Activated CD4-positive, alpha-beta T cell treated with anti-CD3 and anti-CD28 coated beads, Interleukin-2, amount 10 ng/mL, durations not matched to agents 7 days and 5 days (primary cell): Measurements from ENCODE around the gene SKP1. TPM values are rescaled to one million over a fixed set of nuclear protein-coding genes. Genes with fewer than 3 reads are reported as not detected.

Experiments
- CTCF ChIA-PET: fragments of 350-600 bp; sonication (Branson Sonifier 250); formaldehyde crosslinking; loops from one replicate; lab custom pipeline; 2021; ENCODE audit warnings: antibody characterized with exemption; lab: Charles Lee
- POLR2A ChIA-PET: fragments of 350-600 bp; sonication (Branson Sonifier 250); formaldehyde crosslinking; loops from one replicate; lab custom pipeline; 2021; ENCODE audit warnings: antibody characterized with exemption; lab: Charles Lee
- DNase-seq: peaks from one replicate; pipeline ENCODE4 v3.0.0-alpha.2; 2020
- H3K27ac Mint-ChIP-seq: one replicate; pipeline ENCODE4 v1.8.0; 2021; ENCODE audit warnings: mild to moderate bottlenecking, moderate library complexity, mixed read lengths
- H3K27me3 Mint-ChIP-seq: one replicate; pipeline ENCODE4 v1.8.0; 2021; ENCODE audit warnings: mixed read lengths
- H3K36me3 Mint-ChIP-seq: one replicate; pipeline ENCODE4 v1.8.0; 2021; ENCODE audit warnings: low read depth, mixed read lengths
- H3K4me1 Mint-ChIP-seq: one replicate; pipeline ENCODE4 v1.8.0; 2021; ENCODE audit warnings: mixed read lengths
- H3K4me3 Mint-ChIP-seq: one replicate; pipeline ENCODE4 v1.8.0; 2021; ENCODE audit warnings: mild to moderate bottlenecking, moderate library complexity, mixed read lengths
- H3K9me3 Mint-ChIP-seq: one replicate; pipeline ENCODE4 v1.8.0; 2021; ENCODE audit warnings: mixed read lengths
- total RNA-seq, 2 experiments: library from RNA; stranded (reverse); gene quantifications; one replicate each; pipeline ENCODE4 v1.2.3, GENCODE V29; 2021

Gene SKP1
- total RNA-seq, 2 experiments from 2014 or later, result 194 to 197 TPM

DNA sequence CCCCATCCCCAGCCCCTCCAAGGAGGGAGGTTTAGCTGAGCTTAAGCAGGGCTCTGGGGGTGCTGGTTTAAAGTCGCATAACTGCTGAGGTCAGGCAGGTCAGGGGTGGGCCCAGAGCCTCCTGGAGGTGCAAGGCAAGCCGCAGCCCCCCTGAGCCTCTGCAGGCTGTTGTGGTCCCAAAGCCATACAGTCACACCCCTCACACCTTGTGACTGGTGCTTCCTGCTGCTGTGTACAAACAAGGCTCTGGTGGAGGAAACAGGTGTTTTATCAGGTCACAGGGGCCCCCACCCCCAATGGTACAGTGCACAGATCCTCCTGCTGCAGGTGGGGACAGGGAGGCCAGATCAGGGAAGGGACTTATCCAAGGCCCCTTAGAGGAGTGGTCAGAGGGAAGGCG lies 54.2 kb downstream of the SKP1 start:
- Mint-ChIP-seq H3K36me3 (peaks cover 92% of the 10 kb centered on the region), H3K27ac (peak overlapping the region; percentile 80), H3K4me3 (peak overlapping the region; percentile 82), H3K9me3 (no peaks in the 10 kb centered on the region), H3K4me1 (peaks cover 97% of the 10 kb centered on the region), H3K27me3 (peaks cover 1% of the 10 kb centered on the region)
- ChIA-PET CTCF (interaction anchor here (0.7 to 10.7 kb wide), 4 partner anchors 14 to 83 kb away, joined by 3 to 99 read pairs (median 7); no protein-coding TSS in a partner anchor), POLR2A (no interaction called here)
- DNase-seq, result peak; percentile 65

- H3K36me3 Mint-ChIP-seq, result peaks cover 93% of the 10 kb centered on the region
- peaks cover 1% of the 10 kb centered on the region for H3K27me3 Mint-ChIP-seq
- peak overlapping the region; percentile 82 for H3K4me3 Mint-ChIP-seq
- DNase-seq, result no peak
- POLR2A ChIA-PET, result no interaction called here
- H3K27ac Mint-ChIP-seq, result peak overlapping the region; percentile 91
- CTCF ChIA-PET, result interaction anchor here (0.9 to 10.7 kb wide), 7 partner anchors 8 to 81 kb away, joined by 3 to 99 read pairs (median 5); no protein-coding TSS in a partner anchor
- no peaks in the 10 kb centered on the region for H3K9me3 Mint-ChIP-seq
- peaks cover 84% of the 10 kb centered on the region for H3K4me1 Mint-ChIP-seq
Observed at GRCh38 chr5:134120386-134121138, 56.2 kb downstream of the SKP1 start.

DNA sequence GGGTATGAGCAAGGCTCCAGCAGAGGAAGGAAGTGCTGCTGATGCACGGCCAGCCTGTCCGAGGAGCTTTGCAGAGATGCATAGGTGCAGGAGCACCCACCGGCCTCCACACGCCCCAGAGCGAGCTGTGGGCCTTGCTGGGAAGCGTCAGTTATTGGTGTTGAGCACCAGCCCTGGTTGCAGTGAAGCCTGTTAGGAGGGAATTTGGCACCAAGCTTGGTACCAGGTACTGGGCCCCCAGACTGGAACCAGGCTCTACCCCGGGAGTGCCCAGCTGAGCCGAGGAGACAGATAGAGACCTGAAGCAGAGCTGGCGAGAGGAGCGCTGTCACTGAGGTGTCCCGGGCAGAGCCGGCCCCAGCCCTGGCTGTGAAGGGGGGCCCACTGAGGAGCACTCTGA lies 57.0 kb downstream of the SKP1 start:
- ChIA-PET POLR2A (no interaction called here), CTCF (interaction anchor here (0.9 to 5.7 kb wide), 5 partner anchors 9 to 80 kb away, joined by 3 to 27 read pairs (median 4); no protein-coding TSS in a partner anchor)
- H3K27me3 Mint-ChIP-seq, result peaks cover 1% of the 10 kb centered on the region
- H3K9me3 Mint-ChIP-seq, result no peaks in the 10 kb centered on the region
- peaks cover 75% of the 10 kb centered on the region for H3K4me1 Mint-ChIP-seq
- peak overlapping the region; percentile 91 for H3K27ac Mint-ChIP-seq
- peaks cover 87% of the 10 kb centered on the region for H3K36me3 Mint-ChIP-seq
- no peak for DNase-seq
- peak overlapping the region; percentile 82 for H3K4me3 Mint-ChIP-seq

GRCh38 chr5:134118212-134118835 lies 58.4 kb downstream of the SKP1 start:
- Mint-ChIP-seq H3K27ac (peak overlapping the region; percentile 91), H3K27me3 (peaks cover 5% of the 10 kb centered on the region), H3K4me1 (peaks cover 70% of the 10 kb centered on the region), H3K4me3 (peak overlapping the region; percentile 82), H3K36me3 (peaks cover 77% of the 10 kb centered on the region), H3K9me3 (no peaks in the 10 kb centered on the region)
- ChIA-PET POLR2A (interaction anchor here (1.2 kb wide), 1 partner anchor 11 kb away, joined by 5 read pairs; no protein-coding TSS in a partner anchor), CTCF (interaction anchor here (0.7 to 5.7 kb wide), 7 partner anchors 10 to 675 kb away, joined by 3 to 27 read pairs (median 4); no protein-coding TSS in a partner anchor)
- no peak for DNase-seq

DNA sequence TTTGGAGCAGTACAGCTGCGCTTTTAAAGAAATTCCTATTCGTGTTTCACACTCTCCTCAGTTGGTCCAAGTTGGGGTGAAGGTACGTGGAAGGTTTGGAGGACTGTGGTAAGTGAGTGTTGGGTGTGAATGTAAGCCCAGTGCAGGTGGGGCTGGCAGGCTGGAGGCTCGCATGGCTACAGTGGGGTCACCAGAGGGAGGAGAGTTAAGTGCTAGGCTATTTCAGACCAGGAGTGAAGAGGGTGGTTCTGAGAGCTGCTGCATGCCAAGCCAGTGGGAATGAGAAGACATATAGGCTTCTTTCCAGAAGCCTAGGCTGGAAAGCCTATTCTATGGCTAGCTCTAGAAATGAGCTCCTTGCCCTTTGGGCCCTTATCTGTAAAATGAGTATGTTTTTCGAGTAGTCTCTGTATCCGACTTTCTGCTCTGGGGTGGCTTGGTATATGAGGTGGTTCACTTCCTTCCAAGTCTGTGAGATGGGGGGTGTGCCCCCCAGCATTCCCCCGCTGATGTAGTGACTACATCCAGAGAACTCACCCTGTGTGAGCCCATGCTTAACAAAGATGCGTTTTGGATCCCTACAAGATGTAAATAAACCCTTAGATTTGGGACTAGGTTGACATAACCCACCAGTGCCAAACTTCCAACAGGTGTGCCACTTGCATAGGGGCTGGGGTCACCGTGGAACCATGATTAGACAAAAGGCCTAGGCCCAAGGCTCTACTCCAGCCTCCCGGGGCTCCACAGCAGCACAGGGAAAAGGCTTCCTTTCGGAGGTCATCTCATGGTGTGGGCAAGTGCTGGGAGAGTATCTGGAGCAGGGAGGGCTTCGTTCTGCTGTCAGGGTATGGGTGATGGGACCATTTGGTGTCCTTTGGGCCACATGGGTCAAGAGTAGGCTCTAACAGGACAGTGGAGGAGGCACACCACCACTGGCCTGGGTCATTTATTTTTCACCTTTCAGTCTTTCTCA lies 59.7 kb downstream of the SKP1 start:
- Mint-ChIP-seq H3K4me1 (peaks cover 68% of the 10 kb centered on the region), H3K9me3 (no peaks in the 10 kb centered on the region), H3K36me3 (peaks cover 66% of the 10 kb centered on the region), H3K27me3 (peaks cover 6% of the 10 kb centered on the region), H3K4me3 (peak overlapping the region; percentile 82), H3K27ac (peak overlapping the region; percentile 91)
- ChIA-PET CTCF (interaction anchor here (1.1 to 5.7 kb wide), 6 partner anchors 9 to 77 kb away, joined by 3 to 27 read pairs (median 4); no protein-coding TSS in a partner anchor), POLR2A (no interaction called here)
- no peak for DNase-seq

DNA sequence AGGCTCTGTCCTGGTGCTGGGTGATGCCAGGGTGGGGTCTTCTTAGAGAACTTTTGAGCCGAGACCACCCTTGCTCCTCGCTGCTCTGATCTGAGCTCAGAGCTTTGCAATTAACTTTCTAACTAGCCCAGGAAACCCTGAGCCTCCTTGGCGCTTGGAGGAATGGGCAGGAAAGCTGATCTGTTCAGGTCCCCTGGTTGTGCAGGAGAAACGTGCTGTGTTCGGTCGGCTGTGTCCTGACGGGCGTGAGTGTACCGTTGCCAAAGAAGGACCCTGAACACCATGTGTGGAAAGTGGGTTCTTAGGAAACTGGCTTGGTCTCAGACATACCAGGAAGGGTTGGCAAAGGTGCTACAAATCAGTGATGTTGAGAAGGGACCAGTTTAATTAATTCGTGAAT lies 60.5 kb downstream of the SKP1 start:
- H3K4me1 Mint-ChIP-seq, result peaks cover 69% of the 10 kb centered on the region
- H3K27me3 Mint-ChIP-seq, result peaks cover 8% of the 10 kb centered on the region
- POLR2A ChIA-PET, result no interaction called here
- CTCF ChIA-PET, result interaction anchor here (0.9 to 5.7 kb wide), 7 partner anchors 9 to 76 kb away, joined by 3 to 27 read pairs (median 5); no protein-coding TSS in a partner anchor
- DNase-seq, result no peak
- peaks cover 59% of the 10 kb centered on the region for H3K36me3 Mint-ChIP-seq
- no peaks in the 10 kb centered on the region for H3K9me3 Mint-ChIP-seq
- H3K4me3 Mint-ChIP-seq, result peak overlapping the region; percentile 82
- H3K27ac Mint-ChIP-seq, result peak overlapping the region; percentile 74

DNA sequence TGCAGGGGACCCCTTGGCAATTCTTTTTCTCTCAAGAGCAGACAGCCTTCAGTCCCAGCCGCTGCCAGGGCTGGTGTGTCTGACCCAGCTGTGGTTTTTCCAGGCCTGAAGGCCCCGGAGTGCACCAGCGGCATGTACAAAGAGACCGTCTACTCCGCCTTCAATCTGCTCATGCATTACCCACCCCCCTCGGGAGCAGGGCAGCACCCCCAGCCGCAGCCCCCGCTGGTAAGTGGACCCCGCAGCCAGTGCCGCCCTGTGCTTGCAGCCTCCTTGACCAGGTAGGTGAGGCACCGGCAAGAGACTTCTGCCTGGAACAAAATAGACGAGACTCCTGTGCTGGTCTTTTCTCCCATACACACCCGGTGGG lies 61.0 kb downstream of the SKP1 start:
- Mint-ChIP-seq H3K36me3 (peaks cover 54% of the 10 kb centered on the region), H3K9me3 (no peaks in the 10 kb centered on the region), H3K4me3 (peak overlapping the region; percentile 82), H3K4me1 (peaks cover 69% of the 10 kb centered on the region), H3K27me3 (peaks cover 8% of the 10 kb centered on the region), H3K27ac (peak overlapping the region; percentile 74)
- DNase-seq, result no peak
- POLR2A ChIA-PET, result no interaction called here
- CTCF ChIA-PET, result interaction anchor here (0.9 to 5.7 kb wide), 5 partner anchors 9 to 76 kb away, joined by 3 to 27 read pairs (median 5); no protein-coding TSS in a partner anchor

DNA sequence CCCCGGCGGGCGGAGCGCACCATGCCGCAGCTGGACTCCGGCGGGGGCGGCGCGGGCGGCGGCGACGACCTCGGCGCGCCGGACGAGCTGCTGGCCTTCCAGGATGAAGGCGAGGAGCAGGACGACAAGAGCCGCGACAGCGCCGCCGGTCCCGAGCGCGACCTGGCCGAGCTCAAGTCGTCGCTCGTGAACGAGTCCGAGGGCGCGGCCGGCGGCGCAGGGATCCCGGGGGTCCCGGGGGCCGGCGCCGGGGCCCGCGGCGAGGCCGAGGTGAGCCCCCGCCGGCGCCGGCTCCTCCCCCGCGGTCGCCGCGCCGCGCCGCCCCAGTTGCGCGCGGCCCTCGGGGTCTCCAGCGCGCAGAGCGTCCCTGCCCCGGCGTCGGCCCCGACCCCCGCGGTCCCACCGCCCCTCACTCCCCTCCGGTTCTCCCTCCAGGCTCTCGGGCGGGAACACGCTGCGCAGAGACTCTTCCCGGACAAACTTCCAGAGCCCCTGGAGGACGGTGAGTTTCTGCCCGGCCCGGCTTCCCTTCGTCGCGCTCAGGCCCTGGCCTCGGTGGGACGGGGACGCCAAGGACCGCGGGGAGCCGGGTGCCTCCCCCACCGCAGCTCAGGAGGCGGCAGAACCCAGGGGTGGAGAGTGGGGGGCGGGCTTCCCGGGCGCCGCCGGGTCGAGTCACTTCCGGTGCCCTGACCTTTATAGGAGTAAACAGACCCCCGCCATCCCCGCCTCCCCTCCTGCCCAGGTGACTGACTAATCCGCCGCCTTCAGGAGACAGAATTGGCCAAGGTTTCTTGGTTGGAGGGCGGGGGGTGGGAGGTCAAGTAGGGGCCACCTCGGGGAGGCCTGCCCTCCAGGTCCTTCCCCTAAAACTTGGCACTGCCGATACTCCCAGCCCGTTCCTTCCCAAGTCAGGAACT lies 61.6 kb downstream of the SKP1 start:
- ChIA-PET POLR2A (no interaction called here), CTCF (interaction anchor here (0.9 to 5.7 kb wide), 5 partner anchors 11 to 75 kb away, joined by 3 to 27 read pairs (median 5); no protein-coding TSS in a partner anchor)
- peak overlapping the region; percentile 77 for H3K27ac Mint-ChIP-seq
- H3K4me1 Mint-ChIP-seq, result peaks cover 69% of the 10 kb centered on the region
- H3K36me3 Mint-ChIP-seq, result peaks cover 48% of the 10 kb centered on the region
- peak overlapping the region; percentile 82 for H3K4me3 Mint-ChIP-seq
- peak; percentile 78 for DNase-seq
- H3K27me3 Mint-ChIP-seq, result peaks cover 8% of the 10 kb centered on the region
- no peaks in the 10 kb centered on the region for H3K9me3 Mint-ChIP-seq

GRCh38 chr5:134113902-134114875 lies 62.6 kb downstream of the SKP1 start, which contains the start of gene TCF7:
TCF7 (plus strand) TSS chr5:134114681; CDS start chr5:134114907, 226 bp downstream.
- H3K9me3 Mint-ChIP-seq, result no peaks in the 10 kb centered on the region
- H3K4me1 Mint-ChIP-seq, result peaks cover 66% of the 10 kb centered on the region
- peak within 1 kb of the TSS; percentile 82 for H3K4me3 Mint-ChIP-seq
- DNase-seq, result peak; percentile 77
- H3K36me3 Mint-ChIP-seq, result peaks cover 38% of the 10 kb centered on the region
- ChIA-PET CTCF (interaction anchor here (1.0 to 5.7 kb wide), 7 partner anchors 12 to 75 kb away, joined by 3 to 27 read pairs (median 7); no protein-coding TSS in a partner anchor), POLR2A (interaction anchor here (1.0 kb wide), 1 partner anchor 14 kb away, joined by 4 read pairs; no protein-coding TSS in a partner anchor)
- H3K27me3 Mint-ChIP-seq, result peaks cover 8% of the 10 kb centered on the region
- peak within 1 kb of the TSS; percentile 95 for H3K27ac Mint-ChIP-seq

- POLR2A ChIA-PET, result interaction anchor here (1.0 kb wide), 1 partner anchor 13 kb away, joined by 4 read pairs; no protein-coding TSS in a partner anchor
- peaks cover 65% of the 10 kb centered on the region for H3K4me1 Mint-ChIP-seq
- peak overlapping the region; percentile 81 for H3K4me3 Mint-ChIP-seq
- DNase-seq, result no peak
- CTCF ChIA-PET, result interaction anchor here (1.0 to 4.1 kb wide), 7 partner anchors 12 to 74 kb away, joined by 3 to 40 read pairs (median 7); no protein-coding TSS in a partner anchor
- H3K36me3 Mint-ChIP-seq, result peaks cover 30% of the 10 kb centered on the region
- H3K27ac Mint-ChIP-seq, result peak overlapping the region; percentile 95
- H3K27me3 Mint-ChIP-seq, result peaks cover 8% of the 10 kb centered on the region
- no peaks in the 10 kb centered on the region for H3K9me3 Mint-ChIP-seq
Observed at GRCh38 chr5:134113363-134113889, 63.3 kb downstream of the SKP1 start.
